Measurements from ENCODE around the gene DEFB132. TPM values are rescaled to one million over a fixed set of nuclear protein-coding genes. Genes with fewer than 3 reads are reported as not detected.

The DEFB132 gene
- total and polyA plus RNA-seq, 2 experiments from 2014 or later = not detected

- H3K4me3 Mint-ChIP-seq = no peak overlapping the region
- Histone ChIP-seq H3K9me2 (ENCODE audit: insufficient read depth) (no peaks in the 10 kb centered on the region), H3K4me1 (ENCODE audit: insufficient read depth) (no peaks in the 10 kb centered on the region), H3F3A (replicated peaks; ENCODE audit: low read depth) (no peaks in the 10 kb centered on the region), H3K27me3 (ENCODE audit: insufficient read depth) (peaks cover 97% of the 10 kb centered on the region), H3K36me3 (ENCODE audit: insufficient read depth) (no peaks in the 10 kb centered on the region), H2AFZ (no peak overlapping the region), H3K27ac (ENCODE audit: low read depth) (no peak overlapping the region), H3K4me2 (no peak overlapping the region), H3K4me3 (no peak overlapping the region), H4K20me1 (replicated peaks; ENCODE audit: insufficient read depth) (no peaks in the 10 kb centered on the region; the same call in 1 of the 2 replicates), H3K79me2 (replicated peaks; ENCODE audit: insufficient read depth) (no peaks in the 10 kb centered on the region)
- ATAC-seq (no peak), DNase-seq (ENCODE audit: low spot score) (no peak)
- H3K36me3 Mint-ChIP-seq (ENCODE audit: low read depth) = no peaks in the 10 kb centered on the region
- no peak for TF ChIP-seq NANOG (IDR thresholded peaks at IDR 0.05; ENCODE audit: borderline replicate concordance)
- TF ChIP-seq CREB1 (CRISPR knock-in tag; IDR thresholded peaks at IDR 0.05; ENCODE audit: low read depth) = no peak
- no peak for TF ChIP-seq REST (IDR thresholded peaks at IDR 0.05; ENCODE audit: unreplicated experiment)
- no peak for TF ChIP-seq EZH2 (IDR thresholded peaks at IDR 0.05; ENCODE audit: low read depth, unreplicated experiment)
- TF ChIP-seq STAT1 (IDR thresholded peaks at IDR 0.05; ENCODE audit: unreplicated experiment) = no peak
- no peak for TF ChIP-seq ZNF114 (CRISPR knock-in tag; IDR thresholded peaks at IDR 0.05)
- TF ChIP-seq POLR2AphosphoS5 (IDR thresholded peaks at IDR 0.05; ENCODE audit: low read depth) = no peak
- no peak for TF ChIP-seq ZNF462 (CRISPR knock-in tag; IDR thresholded peaks at IDR 0.05)
- no peak for TF ChIP-seq JUNB (IDR thresholded peaks at IDR 0.05; ENCODE audit: unreplicated experiment)
- no peak for TF ChIP-seq ETS1 (IDR thresholded peaks at IDR 0.05)
- no peak for TF ChIP-seq EZH2phosphoT487 (IDR thresholded peaks at IDR 0.05; ENCODE audit: unreplicated experiment)
- TF ChIP-seq, protein P1, sequence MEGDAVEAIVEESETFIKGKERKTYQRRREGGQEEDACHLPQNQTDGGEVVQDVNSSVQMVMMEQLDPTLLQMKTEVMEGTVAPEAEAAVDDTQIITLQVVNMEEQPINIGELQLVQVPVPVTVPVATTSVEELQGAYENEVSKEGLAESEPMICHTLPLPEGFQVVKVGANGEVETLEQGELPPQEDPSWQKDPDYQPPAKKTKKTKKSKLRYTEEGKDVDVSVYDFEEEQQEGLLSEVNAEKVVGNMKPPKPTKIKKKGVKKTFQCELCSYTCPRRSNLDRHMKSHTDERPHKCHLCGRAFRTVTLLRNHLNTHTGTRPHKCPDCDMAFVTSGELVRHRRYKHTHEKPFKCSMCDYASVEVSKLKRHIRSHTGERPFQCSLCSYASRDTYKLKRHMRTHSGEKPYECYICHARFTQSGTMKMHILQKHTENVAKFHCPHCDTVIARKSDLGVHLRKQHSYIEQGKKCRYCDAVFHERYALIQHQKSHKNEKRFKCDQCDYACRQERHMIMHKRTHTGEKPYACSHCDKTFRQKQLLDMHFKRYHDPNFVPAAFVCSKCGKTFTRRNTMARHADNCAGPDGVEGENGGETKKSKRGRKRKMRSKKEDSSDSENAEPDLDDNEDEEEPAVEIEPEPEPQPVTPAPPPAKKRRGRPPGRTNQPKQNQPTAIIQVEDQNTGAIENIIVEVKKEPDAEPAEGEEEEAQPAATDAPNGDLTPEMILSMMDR (conservative IDR thresholded peaks at IDR 0.05; ENCODE audit: low read depth in 2 of 2) = no peak
- TF ChIP-seq ZNF331 (CRISPR knock-in tag; IDR thresholded peaks at IDR 0.05; ENCODE audit: low read depth) = no peak
- no peaks in the 10 kb centered on the region; the same call in 2 of the 3 replicates for H3K9me3 Mint-ChIP-seq
- peaks cover 7% of the 10 kb centered on the region; the same call in 1 of the 3 replicates for H3K4me1 Mint-ChIP-seq
- H3K27ac Mint-ChIP-seq = no peak overlapping the region
- H3K27me3 Mint-ChIP-seq (ENCODE audit: insufficient read depth, low read depth, poor library complexity) = peaks cover 64% of the 10 kb centered on the region
Measured at GRCh38 chr20:258269-258858, 840 bp downstream of the DEFB132 start.

Data from GM23338 (cell line).